ENCODE results near the gene SNRPE. TPM values are rescaled to one million over a fixed set of nuclear protein-coding genes. Genes with fewer than 3 reads are reported as not detected.

The SNRPE gene
- total RNA-seq, 2 experiments from 2014 or later: 95.9 to 322 TPM

GRCh38 chr1:203818399-203818798 lies 43.0 kb upstream of the SNRPE start:
- H2AFZ ChIP-seq (ENCODE audit: low read length): no peak overlapping the region
- POLR2A ChIA-PET: interaction anchor here (0.6 to 2.9 kb wide), 15 partner anchors 8 to 513 kb away, joined by 3 to 20 read pairs (median 4); partner anchors contain the start of genes ATP2B4 and LAX1
- 0 out of 2 replicates have a peak, but pooled peaks cover 3% of the 10 kb centered on the region for H3K9me3 ChIP-seq (ENCODE audit: low read length)
- H3K4me3 ChIP-seq (ENCODE audit: low read depth, low read length, poor library complexity, severe bottlenecking): peak overlapping the region; percentile 47
- DNase-seq (ENCODE audit: low spot score): peak; percentile 89
- H3K27ac ChIP-seq (ENCODE audit: low read depth, low read length, poor library complexity, severe bottlenecking): peak overlapping the region; percentile 93
- H3K79me2 ChIP-seq (ENCODE audit: insufficient read depth, low read depth, low read length): peaks cover 72% of the 10 kb centered on the region
- intact Hi-C loops (cut with micrococcal nuclease; ENCODE audit: unreplicated experiment): loop anchor here (1.0 to 5.0 kb wide), 3 partner anchors 23 to 76 kb away; partner anchors contain the start of genes LAX1, ZBED6 and ZC3H11A
- BruUV-seq (replicated peaks): no TSS peak
- H3K9me2 ChIP-seq (ENCODE audit: insufficient read depth, low read length): no peaks in the 10 kb centered on the region
- peak overlapping the region; percentile 97 for H3K4me2 ChIP-seq (ENCODE audit: low read length)
- no peaks in the 10 kb centered on the region for H4K20me1 ChIP-seq (ENCODE audit: insufficient read depth, low read length)
- peaks cover 89% of the 10 kb centered on the region for H3K36me3 ChIP-seq (ENCODE audit: insufficient read depth, low read length)
- CTCF ChIA-PET (ENCODE audit: unreplicated experiment): no interaction called here
- no peak for TF ChIP-seq EZH2phosphoT487 (IDR thresholded peaks at IDR 0.05; ENCODE audit: borderline replicate concordance, low read depth, low read length)
- peak; percentile 32; the same call in 1 of the 2 replicates for TF ChIP-seq CTCF (conservative IDR thresholded peaks at IDR 0.05; ENCODE audit: low read length)
- H3K4me1 ChIP-seq (ENCODE audit: insufficient read depth, low read length, poor library complexity, severe bottlenecking): peaks cover 39% of the 10 kb centered on the region

- Histone ChIP-seq H3K4me3 (ENCODE audit: low read depth, low read length, poor library complexity, severe bottlenecking) (no peak overlapping the region), H4K20me1 (ENCODE audit: insufficient read depth, low read length) (no peaks in the 10 kb centered on the region), H3K79me2 (ENCODE audit: insufficient read depth, low read depth, low read length) (peaks cover 57% of the 10 kb centered on the region), H3K27ac (ENCODE audit: low read depth, low read length, poor library complexity, severe bottlenecking) (no peak overlapping the region), H3K4me2 (ENCODE audit: low read length) (no peak overlapping the region), H3K4me1 (ENCODE audit: insufficient read depth, low read length, poor library complexity, severe bottlenecking) (peaks cover 13% of the 10 kb centered on the region), H3K9me3 (ENCODE audit: low read length) (no peaks in the 10 kb centered on the region), H3K36me3 (ENCODE audit: insufficient read depth, low read length) (peaks cover 93% of the 10 kb centered on the region), H2AFZ (ENCODE audit: low read length) (no peak overlapping the region), H3K9me2 (ENCODE audit: insufficient read depth, low read length) (no peaks in the 10 kb centered on the region)
- intact Hi-C loops (cut with micrococcal nuclease; ENCODE audit: unreplicated experiment): no loop called here
- TF ChIP-seq CTCF (conservative IDR thresholded peaks at IDR 0.05; ENCODE audit: low read length): no peak
- no peak for TF ChIP-seq EZH2phosphoT487 (IDR thresholded peaks at IDR 0.05; ENCODE audit: borderline replicate concordance, low read depth, low read length)
- BruUV-seq (replicated peaks): no TSS peak
- ChIA-PET POLR2A (no interaction called here), CTCF (ENCODE audit: unreplicated experiment) (no interaction called here)
- no peak for DNase-seq (ENCODE audit: low spot score)
These were observed 38.1 kb upstream of the SNRPE start for GRCh38 chr1:203823306-203823705.

GRCh38 chr1:203826175-203826574 lies 35.2 kb upstream of the SNRPE start:
- TF ChIP-seq CTCF (conservative IDR thresholded peaks at IDR 0.05; ENCODE audit: low read length) (no peak), EZH2phosphoT487 (IDR thresholded peaks at IDR 0.05; ENCODE audit: borderline replicate concordance, low read depth, low read length) (no peak)

More at GRCh38 chr1:203826175-203826574, 35.2 kb upstream of the SNRPE start:
- intact Hi-C loops (cut with micrococcal nuclease; ENCODE audit: unreplicated experiment): no loop called here
- Histone ChIP-seq H3K79me2 (ENCODE audit: insufficient read depth, low read depth, low read length) (peaks cover 38% of the 10 kb centered on the region), H3K9me3 (ENCODE audit: low read length) (no peaks in the 10 kb centered on the region), H3K4me2 (ENCODE audit: low read length) (no peak overlapping the region), H3K27ac (ENCODE audit: low read depth, low read length, poor library complexity, severe bottlenecking) (no peak overlapping the region), H2AFZ (ENCODE audit: low read length) (no peak overlapping the region), H3K36me3 (ENCODE audit: insufficient read depth, low read length) (peaks cover 96% of the 10 kb centered on the region), H3K4me3 (ENCODE audit: low read depth, low read length, poor library complexity, severe bottlenecking) (no peak overlapping the region), H3K4me1 (ENCODE audit: insufficient read depth, low read length, poor library complexity, severe bottlenecking) (no peaks in the 10 kb centered on the region), H4K20me1 (ENCODE audit: insufficient read depth, low read length) (no peaks in the 10 kb centered on the region; the same call in 1 of the 2 replicates), H3K9me2 (ENCODE audit: insufficient read depth, low read length) (no peaks in the 10 kb centered on the region)
- CTCF ChIA-PET (ENCODE audit: unreplicated experiment): no interaction called here
- no peak for DNase-seq (ENCODE audit: low spot score)
- BruUV-seq (replicated peaks): no TSS peak
- POLR2A ChIA-PET: no interaction called here
